Mucosa of descending colon (tissue), 3 donors: ENCODE results near the gene AKT3. TPM values are rescaled to one million over a fixed set of nuclear protein-coding genes. Genes with fewer than 3 reads are reported as not detected.

Source experiments
- ATAC-seq: fragments of 200-7000 bp; cut with Tn5 transposase; one replicate; pipeline ENCODE4 v1.9.1; 2020; ENCODE audit warnings: mild to moderate bottlenecking, moderate library complexity
- DNase-seq, 3 donors: peaks; one replicate each; pipeline ENCODE4 v3.0.0-alpha.2; 2020
- H3K36me3 ChIP-seq: fragments of 200-600 bp; one replicate; pipeline ENCODE4 v1.8.0; 2021; ENCODE audit warnings: low read depth, mild to moderate bottlenecking
- H3K4me1 ChIP-seq: fragments of 200-600 bp; one replicate; pipeline ENCODE4 v1.8.0; 2021; ENCODE audit warnings: low read depth, mild to moderate bottlenecking
- H3K4me3 ChIP-seq: fragments of 200-600 bp; one replicate; pipeline ENCODE4 v1.8.0; 2021; ENCODE audit warnings: mild to moderate bottlenecking
- H3K9me3 ChIP-seq: fragments of 200-600 bp; one replicate; pipeline ENCODE4 v1.8.0; 2021; ENCODE audit warnings: mild to moderate bottlenecking
- intact Hi-C, 2 donors: fragments of 100-400 bp; cut with DNase I in 1 of 2; cut with micrococcal nuclease in 1 of 2; formaldehyde crosslinking; loops; one replicate each; pipeline versions ENCODE4 v1.11.0 to v1.11.1; 2022; cut with DNase I, micrococcal nuclease
- total RNA-seq, 3 donors: library from RNA; stranded (reverse); fragmentation: NEBNext Ultra II Directional in 2 of 3; extraction: Animal tissue kit (Norgen Biotek cat#: 25700) in 2 of 3; gene quantifications; one replicate each; pipeline versions ENCODE4 v1.2.1 to v1.2.4, GENCODE V29; 2021 to 2023
- TF ChIP-seq, protein P1 (sequence below): fragments of 200-600 bp; IDR thresholded peaks from one replicate; pipeline ENCODE4 v1.8.0; 2022; ENCODE audit warnings: antibody characterized with exemption, mild to moderate bottlenecking
- donor health status: DM: no; HTN: no; CAD: no; lungs with moderate emphysema.
- donor health status: DM: no; HTN: no; CAD: no.
- donor health status: DM: no; HTN: yes; CAD: no.

Gene AKT3
- total RNA-seq, 3 donors from 2014 or later: 8.2 to 119 (median 12.6) TPM

DNA sequence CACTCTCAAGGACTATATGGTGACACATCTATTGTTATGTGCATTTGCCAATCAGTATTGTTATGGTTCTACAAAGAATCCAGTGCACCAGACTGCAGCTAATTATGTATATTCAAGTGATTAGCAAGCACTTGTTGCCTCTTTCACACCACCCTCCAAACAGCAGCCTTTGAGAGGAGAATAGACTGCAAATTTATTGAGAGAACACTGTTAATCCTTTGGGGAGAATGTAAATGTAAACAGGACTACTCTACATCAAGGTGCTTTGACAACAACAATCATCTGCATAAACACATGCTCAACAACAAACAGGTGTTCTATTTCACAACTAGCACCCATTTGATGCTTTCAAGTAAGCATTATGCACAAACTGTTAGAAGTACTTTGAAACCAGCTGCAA lies 117.4 kb downstream of the AKT3 start:
- ATAC-seq (no peak), DNase-seq (no peak)
- Histone ChIP-seq H3K4me3 (no peak overlapping the region), H3K36me3 (no peaks in the 10 kb centered on the region), H3K4me1 (no peaks in the 10 kb centered on the region), H3K9me3 (no peaks in the 10 kb centered on the region)
- TF ChIP-seq, protein P1, sequence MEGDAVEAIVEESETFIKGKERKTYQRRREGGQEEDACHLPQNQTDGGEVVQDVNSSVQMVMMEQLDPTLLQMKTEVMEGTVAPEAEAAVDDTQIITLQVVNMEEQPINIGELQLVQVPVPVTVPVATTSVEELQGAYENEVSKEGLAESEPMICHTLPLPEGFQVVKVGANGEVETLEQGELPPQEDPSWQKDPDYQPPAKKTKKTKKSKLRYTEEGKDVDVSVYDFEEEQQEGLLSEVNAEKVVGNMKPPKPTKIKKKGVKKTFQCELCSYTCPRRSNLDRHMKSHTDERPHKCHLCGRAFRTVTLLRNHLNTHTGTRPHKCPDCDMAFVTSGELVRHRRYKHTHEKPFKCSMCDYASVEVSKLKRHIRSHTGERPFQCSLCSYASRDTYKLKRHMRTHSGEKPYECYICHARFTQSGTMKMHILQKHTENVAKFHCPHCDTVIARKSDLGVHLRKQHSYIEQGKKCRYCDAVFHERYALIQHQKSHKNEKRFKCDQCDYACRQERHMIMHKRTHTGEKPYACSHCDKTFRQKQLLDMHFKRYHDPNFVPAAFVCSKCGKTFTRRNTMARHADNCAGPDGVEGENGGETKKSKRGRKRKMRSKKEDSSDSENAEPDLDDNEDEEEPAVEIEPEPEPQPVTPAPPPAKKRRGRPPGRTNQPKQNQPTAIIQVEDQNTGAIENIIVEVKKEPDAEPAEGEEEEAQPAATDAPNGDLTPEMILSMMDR: no peak
- intact Hi-C loops: no loop called here

DNA sequence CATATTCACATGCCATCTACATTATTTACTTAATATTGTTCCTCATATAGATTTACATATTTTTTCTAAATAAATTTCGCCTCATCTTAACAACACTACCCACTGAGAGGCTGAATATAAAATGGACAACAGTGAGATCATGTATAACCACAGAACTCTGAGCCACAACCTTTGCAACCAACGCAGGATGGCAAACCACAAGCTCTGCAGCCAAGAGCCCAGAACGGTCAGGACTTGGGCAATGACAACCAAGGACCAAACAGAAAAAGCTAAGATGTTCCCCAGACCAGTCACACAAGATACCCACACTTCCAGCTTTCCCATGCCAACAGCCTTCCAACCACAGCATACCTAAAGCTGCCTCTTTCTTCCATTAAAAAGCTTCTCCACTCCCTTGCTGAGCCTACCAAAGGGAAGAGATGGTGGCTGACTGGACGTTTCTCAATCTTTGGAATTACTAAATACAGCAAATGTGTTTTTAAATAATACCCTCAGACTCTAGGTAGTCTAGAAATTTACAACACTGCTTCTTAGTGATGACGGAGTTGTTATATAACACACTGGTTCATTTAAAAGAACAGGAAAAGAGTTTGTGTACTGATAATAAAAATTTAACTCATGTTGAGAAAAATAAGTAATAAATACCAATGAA lies 117.9 kb downstream of the AKT3 start:
- no peaks in the 10 kb centered on the region for H3K9me3 ChIP-seq
- ATAC-seq (no peak), DNase-seq (no peak)
- TF ChIP-seq, protein P1: no peak
- H3K4me1 ChIP-seq: no peaks in the 10 kb centered on the region
- no peak overlapping the region for H3K4me3 ChIP-seq
- intact Hi-C loops: no loop called here
- no peaks in the 10 kb centered on the region for H3K36me3 ChIP-seq

DNA sequence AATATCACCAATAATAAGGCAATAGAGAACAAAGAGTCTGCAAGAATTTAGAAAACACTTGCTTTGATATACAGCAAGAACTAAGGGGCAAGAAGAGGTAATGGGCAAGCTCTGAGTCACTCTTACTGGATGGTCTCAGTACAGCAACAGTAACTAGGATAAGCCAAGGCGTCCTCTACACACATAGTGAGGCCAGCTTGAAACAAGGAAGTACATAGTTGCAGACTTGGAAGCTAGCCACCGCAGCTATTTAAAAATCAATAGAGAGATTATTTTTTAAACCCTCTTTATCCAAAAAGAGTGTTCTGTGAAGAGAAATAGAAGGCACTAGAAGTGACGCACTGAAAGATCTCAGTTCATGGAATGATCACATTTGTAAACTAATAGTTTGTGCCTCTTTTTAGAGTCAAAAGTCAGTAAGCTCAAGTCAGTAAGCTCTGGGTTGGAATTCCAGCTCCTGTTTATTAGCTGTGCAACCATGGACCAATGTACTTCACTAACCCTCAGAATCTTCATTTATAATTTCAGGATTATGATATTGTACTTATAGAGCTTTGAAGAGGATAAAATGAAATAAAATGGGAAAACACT lies 118.6 kb downstream of the AKT3 start:
- ATAC-seq: peak; percentile 64
- H3K36me3 ChIP-seq: no peaks in the 10 kb centered on the region
- peak in 1 of 3 donors; percentile 34 for DNase-seq
- no peak overlapping the region for H3K4me3 ChIP-seq
- H3K9me3 ChIP-seq: no peaks in the 10 kb centered on the region
- intact Hi-C loops: no loop called here
- no peaks in the 10 kb centered on the region for H3K4me1 ChIP-seq
- TF ChIP-seq, protein P1: no peak

DNA sequence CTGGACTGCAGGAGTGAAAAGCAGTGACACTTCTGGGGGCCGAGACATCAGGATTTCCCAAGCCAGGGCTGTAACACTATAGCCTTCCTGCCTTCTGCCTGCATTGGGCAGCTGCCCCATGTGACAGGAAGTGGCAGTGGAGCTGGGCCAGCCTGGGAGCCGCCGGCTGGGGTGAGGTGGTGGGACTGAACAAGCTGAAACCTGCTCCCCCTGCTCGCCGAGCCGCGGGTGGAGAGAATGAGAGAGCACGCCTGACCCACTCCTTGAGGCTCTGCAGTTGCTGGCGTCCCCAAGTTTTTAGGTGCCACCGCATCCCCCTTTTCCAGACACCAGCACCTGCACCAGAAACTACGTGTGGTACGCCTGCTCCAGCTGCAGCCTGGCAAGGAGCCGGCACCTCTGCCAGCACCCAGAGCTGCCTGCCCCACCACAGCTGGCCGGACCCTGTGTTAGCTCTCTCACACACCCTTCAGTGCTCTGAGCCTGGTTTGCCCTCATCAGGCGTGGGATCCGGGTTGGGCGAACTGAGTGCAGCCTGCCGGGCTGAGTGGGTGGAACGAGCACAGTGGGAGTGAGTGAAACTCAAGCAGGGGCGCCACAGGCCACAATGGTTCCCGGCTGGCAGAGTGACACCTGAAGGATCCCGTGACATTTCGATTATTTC lies 119.4 kb downstream of the AKT3 start:
- intact Hi-C loops: no loop called here
- H3K9me3 ChIP-seq: no peaks in the 10 kb centered on the region
- H3K4me1 ChIP-seq: no peaks in the 10 kb centered on the region
- DNase-seq: peak in 1 of 3 donors; percentile 49
- no peak for ATAC-seq
- TF ChIP-seq, protein P1: no peak
- H3K4me3 ChIP-seq: no peak overlapping the region
- no peaks in the 10 kb centered on the region for H3K36me3 ChIP-seq

DNA sequence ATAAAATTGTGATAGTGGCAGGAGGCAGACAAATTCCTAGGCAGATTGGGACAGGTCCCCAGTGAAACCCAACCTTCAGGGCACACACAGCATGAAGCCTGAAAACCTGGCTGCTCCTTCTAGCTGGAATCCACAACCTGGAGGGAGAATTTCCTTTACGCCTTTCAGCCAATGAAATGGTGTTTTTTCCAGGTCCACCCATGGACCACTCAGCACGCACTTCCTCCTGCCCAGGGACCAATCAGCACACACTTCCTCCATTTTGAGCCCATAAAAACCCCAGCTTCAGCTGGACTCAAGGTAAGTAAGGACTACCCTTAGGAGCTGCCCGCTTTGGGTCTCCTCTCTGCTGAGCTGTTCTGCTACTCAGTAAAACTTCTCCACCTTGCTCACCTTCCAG lies 120.1 kb downstream of the AKT3 start:
- Histone ChIP-seq H3K4me3 (no peak overlapping the region), H3K9me3 (no peaks in the 10 kb centered on the region), H3K36me3 (no peaks in the 10 kb centered on the region), H3K4me1 (no peaks in the 10 kb centered on the region)
- intact Hi-C loops: no loop called here
- TF ChIP-seq, protein P1: no peak
- DNase-seq: no peak
- no peak for ATAC-seq
